DMS 273 (cell line): ENCODE results near the gene FAT1.
A peak's percentile ranks its signal among the peaks of the same experiment; 100 is the strongest.

ENCODE experiments used
- DNase-seq: peaks from one replicate; lab custom pipeline; 2025; ENCODE audit not compliant: unreplicated experiment; lab: John Stamatoyannopoulos, UW

The FAT1 gene

DNA sequence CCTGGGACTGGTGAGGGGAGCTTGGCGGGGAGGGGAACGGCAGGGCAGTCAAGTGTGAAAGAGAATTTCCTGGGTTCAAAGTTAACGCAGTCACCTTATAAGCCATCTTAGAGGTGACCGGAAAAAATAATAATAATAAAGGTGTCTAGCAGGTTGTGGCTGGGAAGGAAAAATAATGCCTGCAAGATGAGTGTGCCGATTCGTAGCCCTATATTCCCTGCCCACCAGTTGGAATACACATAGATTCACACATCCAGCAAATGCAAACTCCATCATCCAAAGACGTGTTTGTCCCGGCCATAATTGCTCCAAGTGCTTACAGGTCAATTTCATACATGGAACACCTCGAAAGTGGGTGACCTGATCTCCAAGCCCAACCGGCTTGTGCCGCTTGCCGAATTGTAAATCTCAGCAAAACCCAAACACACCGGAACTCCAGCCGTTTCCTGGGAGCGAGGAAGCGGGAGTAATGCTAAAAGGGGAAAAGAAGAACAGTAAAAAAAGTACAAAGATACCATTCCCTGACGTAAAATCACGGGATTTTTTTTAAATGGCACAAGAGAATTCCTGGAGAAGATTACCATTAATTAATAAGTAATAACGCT is 1.3 kb upstream of the FAT1 start:
- peak; percentile 57 for DNase-seq

DNA sequence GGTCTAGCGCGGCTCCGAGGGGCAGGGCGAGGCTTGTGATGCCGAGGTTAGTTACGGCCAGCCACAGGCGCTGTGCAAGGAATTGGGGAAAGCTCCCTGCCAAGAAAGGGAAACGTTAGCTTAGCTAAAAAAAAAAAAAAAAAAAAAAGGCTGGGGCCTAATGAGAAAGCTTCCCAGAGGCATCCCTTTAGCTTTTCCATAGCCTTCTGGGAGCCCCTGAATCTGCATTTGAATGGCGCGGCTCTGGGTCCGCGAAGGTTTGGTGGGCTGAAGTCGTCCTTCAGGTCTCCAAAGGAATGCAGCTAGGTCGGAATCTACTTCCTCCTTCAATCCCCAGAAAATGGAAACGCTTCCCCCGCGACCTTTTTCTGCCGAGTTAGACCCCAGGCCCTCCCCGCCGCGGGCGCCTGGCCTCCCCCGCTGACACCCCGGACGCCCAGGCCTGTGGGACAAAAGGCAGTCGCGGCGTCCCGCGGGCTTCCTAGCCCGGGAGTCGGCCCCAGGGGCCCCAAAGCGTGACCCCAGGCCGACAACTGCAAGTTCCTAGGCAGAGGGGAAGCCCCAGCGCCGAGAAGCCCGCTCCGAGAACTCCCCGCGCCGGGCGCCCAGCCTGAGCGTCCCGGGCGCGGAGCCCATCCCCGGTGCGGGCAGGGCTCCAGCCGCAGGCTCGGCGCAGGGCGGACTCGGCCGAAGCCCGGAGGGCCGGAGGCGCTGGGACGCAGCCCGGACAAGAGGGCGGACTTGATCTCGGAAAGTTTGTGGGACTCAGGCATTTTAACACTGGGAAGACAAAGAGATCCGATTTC is 605 bp upstream of the FAT1 start:
- peak; percentile 57 for DNase-seq

DNA sequence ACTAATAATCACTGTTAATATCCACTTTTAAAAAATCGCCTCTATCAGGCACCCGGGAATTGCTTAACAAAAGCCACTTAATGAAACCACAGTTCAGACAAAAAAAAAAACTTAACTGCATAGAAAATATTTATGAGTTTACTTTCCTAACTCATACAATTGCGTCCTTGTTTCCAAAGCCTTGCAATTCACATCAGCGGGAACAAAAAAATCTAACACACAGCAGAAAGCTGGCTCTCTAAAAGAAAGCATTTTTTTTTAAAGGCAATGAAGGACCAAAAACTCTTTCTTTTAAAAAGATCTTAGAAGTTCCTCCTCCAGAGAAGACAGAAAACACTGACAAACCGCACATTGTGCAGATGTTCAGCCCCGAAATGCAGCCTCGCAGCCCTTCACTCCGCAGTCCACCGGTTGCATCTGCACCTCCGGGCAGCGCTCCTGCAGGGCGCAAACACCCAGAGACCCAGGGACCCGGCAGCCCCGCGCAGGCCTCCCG is 812 bp downstream of the FAT1 start:
- no peak for DNase-seq

DNA sequence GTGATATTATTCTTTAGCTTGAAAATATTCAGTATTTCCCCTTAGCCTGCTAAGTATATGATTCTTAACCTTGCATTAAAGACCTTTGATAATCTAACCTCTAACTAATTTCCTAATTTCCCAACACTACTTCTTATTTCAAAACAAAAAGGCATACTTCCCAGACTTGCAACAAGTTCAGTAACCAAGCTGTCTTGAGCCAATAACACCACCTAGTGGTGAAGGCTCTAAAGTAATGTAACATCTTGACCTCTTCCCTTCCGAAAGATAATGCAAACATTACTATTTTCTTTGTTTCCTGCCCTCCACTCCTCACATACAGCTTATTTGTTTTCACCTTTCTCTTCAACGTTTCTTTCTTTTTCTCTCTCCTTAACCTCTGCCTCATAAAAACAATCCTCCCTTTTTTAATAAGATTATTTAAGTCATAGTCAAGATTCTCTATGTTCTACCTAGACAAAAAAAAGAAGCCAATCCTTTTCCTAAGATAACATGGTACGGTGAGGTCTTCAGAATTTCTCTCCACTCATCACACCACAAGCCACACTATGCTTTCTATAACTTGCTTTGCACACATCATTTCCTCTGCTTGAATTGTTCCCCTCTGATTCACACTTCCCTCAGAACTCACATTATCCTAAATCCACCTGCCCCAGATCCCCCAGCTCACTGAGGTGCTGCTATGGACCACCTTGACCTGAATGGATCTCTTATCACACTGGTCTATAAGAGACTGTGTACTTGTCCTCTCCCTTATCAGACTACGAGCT is 3.5 kb downstream of the FAT1 start:
- peak; percentile 67 for DNase-seq

DNA sequence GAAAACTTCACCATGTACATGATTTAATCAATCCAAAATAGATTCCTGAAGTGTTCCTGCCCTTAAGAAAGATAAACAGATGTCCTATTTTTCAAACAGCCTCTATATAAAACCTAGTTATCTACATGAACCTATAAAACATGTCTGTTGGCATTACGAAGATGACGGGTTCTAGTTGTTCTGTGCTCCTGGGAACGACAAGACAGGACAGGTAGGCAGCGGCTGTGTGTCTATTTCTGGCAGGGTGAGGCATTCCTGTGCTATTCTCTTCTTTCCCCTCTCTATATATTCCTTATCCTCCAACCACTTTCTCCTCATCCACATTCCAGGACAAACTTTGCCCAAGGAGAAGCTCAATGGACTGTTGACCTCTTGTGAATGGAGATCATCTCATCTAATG is 6.1 kb downstream of the FAT1 start:
- no peak for DNase-seq

DNA sequence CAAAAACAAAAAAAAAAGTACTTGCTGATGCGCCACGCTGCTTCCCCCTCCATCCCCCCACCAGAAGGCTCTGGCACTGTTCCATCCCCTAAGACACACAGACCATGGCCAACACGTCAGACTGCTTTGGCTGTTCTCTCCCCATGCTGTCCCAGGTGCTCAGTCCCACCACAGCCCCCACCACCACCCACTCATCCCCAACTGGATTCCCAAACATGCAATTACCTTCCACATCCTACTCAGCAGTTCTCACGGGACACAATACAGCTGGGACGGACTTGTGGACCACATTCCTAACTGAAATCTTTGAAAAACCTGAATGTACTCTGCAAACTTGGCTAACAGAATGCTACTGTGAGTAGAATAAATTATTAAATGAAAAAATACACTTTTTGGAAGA is 8.6 kb downstream of the FAT1 start:
- no peak for DNase-seq

DNA sequence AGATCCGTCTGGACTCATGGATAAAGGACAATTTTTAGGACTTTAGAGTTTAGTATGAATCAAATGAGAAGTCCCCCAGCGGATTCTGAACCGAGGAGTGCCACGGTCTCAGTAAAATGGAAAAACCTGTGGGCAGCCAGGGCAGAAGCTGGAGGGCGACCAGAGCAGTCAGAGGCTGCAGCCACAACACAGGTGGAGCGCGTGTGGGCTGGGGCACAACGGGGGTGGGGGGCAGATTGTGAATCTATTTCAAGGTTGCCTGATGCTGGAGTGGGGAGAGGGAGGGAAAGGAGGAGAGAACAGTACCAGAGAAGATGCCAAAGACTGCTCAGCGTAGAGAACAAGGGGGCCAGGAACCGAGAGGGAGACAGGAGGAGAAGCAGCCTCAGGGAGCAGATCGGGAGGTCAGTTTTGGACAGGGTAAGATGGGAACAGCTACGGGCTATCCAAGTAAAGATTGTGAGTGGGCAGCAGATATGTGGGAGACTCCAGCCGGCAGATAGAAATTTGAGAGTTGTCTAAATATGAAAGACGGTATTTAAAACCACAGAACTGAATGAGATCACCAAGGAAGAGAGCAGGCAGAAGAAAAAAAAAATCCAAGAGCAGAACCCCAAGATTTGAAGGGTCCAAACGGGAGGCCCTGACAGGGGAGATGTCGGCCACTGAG is 9.5 kb downstream of the FAT1 start:
- DNase-seq, result no peak

DNA sequence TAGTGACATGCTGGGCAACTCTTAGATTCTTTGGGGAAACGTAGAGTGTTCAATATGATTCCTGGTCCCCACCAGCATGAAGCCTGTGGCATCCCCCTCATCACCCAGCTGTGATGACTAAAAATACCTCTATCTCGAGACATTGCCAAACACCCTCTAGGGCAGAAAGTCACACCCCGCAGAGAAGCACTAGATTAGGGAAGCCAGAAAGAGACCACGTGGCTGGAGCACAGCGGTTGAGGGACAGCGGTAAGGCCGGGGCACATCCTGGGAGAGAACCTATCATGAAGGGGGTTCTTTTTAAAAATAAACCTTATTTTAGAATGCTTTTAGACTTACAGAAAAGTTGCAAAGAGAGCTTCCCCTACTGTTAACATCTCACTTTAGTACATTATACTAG is 11.0 kb downstream of the FAT1 start:
- no peak for DNase-seq

DNA sequence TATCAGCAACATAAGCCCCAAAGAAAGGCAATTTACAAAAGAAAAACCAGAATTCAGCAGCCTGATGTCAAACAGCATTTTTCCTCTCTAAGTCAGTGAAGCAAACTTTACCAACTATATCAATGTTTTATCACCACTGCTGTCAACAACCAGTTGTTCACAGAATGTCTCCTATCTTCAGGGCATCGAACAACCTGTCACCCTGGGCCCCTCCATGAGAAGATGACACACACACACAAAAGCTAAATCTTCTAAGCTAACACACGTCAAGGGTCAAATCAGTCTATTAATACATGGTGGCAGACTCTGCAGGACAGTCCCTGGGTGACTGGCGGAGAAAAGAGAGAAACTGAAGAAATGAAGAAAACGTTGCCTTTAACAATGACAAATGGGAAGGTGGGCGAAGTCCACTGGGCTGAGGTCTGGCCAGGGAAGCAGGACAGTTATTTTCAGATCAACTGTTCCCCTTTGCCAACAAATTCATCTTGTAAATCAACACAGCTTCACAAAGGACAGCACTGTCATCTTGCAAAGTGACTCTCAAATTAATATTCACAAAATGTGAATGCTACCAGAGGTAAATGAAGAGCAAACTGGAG is 13.0 kb downstream of the FAT1 start:
- DNase-seq, result no peak

DNA sequence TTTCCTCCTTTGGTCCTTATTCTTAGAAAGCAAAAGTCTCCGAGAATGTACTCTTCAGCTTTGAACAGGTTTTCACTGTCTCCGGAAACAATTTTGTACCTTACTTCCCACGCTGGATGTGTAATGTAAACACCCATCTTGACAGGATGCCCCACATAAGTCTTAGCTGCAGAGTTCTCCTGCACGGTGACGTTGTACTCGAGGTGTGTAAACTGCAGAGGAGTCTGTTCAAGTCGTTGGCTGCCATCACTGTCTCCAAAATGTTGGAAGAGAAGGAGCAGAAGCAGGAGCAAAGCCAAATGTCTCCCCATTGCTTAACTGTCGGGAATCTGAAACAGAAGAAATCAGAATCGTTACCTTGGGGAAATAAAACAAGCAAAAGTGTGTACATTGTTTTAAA is 14.1 kb downstream of the FAT1 start:
- DNase-seq, result no peak

DNA sequence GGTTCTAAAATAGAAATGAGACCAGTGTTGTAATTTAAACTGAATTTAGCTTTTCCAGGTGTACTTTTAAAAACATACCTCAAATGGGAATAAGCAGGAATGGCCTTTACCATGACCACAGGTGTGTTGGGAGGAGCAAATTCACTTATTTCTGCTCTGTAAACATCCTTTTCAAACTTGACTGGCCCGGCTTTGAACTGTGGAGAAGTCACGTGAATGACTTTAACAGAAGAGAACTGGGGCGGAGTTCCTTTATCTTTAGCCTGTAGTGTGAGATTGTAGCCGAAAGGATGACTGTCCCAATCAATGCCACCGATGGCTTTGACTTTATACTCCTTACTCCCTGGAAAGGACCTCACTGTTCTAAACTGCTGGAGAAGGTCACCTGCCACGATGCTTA is 15.1 kb downstream of the FAT1 start:
- no peak for DNase-seq

DNA sequence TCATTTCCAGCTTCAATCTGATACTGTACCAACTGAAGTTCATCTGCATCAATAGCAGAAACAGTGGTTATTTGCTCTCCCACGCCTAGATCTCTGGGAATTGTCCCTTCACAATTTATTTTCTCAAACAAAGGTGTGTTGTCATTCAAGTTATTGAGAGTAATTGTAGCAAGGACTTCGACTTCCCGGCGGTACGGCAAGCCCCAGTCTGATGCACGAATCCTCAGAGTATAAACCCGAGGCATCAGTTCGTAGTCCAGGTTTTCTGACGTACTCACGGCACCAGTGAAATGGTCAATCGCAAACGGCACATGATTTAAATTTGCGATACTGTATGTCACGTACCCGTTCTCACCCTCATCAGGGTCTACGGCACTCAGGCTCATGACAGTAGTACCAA is 15.7 kb downstream of the FAT1 start:
- DNase-seq, result no peak

DNA sequence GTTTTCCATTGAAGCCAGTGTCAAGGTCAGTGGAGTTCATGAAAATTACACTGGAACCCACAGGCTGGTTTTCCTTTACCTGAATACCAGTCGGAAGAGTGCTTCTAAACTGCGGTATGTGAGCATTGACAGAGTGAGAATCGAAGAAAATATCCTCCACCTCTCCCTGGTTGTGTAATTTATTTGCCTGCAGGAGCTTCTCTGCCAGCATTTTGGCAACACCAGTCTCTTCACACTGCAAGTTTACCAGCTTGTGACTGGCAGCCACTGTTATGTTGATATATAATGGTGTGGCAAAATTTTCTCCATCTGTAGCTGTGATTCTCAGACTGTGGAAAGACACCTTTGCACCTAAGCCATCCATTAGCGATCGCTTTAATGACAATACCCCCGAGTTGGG is 16.1 kb downstream of the FAT1 start:
- DNase-seq, result no peak

DNA sequence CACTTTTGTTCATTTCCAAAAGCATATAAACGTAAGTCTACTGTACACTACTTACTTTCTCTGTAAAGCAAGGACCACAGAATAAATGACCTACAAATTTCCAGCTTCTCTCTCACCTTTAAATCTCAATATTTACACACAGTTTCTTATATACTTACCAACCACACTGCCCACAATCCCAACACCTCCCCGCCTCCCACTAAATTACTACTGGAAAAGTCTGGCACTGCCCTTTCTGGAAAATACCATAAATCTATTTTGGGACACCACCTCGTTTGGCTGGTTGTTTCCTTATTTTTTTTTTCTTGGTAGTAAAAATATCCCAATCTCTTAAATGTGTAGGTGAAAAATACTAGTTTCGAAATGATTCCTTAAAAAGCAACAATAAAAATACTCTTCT is 19.6 kb downstream of the FAT1 start:
- DNase-seq, result no peak

DNA sequence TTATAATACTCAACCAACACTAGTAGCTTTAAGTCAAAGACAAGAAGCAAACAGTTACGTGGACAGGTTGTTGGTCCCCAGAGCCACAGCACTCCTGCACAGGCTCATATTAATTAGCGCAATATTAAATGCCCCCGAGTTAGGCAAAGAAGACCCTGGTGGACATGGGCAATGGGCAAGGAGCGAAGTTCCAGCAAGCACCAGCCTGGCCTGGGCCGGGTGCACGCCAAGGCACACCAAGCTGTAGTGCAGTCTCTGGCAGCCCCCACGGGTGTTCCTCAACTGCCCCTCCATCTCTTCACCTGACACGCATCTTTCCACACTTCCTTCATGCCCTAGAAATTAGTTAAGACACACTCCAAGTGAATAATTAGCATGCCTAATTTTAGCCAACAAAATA is 20.1 kb downstream of the FAT1 start:
- no peak for DNase-seq

DNA sequence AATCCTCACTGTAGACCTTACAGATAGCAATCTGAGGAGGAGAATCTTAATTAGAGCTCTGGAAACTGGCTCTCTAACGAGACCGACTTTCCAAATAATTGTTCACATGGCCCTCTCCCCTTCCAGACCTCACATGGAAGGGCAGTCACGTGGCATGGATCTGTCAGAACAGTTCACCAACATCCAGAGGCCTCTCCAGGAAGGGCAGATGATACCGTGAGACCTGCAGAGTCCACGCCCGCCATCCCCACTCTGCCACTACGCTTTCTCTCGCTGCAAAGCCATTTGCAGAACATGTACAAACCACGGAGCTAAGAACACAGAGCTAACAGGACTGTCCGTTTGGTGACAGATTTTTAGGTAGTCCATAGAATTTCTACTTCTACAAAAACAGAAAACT is 20.7 kb downstream of the FAT1 start:
- no peak for DNase-seq

DNA sequence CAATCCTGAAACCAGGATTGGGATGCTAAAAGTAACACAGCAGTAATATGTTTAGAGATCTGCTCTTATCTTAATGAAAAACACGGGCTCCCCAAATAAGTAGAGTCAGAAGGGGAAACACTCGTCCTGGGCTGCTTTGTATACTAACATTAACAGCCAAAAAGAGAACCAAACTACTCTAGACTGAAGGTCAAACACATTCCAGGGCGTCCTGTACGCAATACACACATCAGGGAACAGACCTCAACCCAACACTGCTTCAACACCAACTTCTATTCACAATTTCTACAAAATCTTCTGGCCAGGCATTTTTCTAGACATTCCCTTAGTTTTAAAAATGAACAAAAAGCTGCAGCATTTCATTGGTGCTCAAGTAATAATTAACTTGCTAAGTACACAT is 21.4 kb downstream of the FAT1 start:
- DNase-seq, result no peak

DNA sequence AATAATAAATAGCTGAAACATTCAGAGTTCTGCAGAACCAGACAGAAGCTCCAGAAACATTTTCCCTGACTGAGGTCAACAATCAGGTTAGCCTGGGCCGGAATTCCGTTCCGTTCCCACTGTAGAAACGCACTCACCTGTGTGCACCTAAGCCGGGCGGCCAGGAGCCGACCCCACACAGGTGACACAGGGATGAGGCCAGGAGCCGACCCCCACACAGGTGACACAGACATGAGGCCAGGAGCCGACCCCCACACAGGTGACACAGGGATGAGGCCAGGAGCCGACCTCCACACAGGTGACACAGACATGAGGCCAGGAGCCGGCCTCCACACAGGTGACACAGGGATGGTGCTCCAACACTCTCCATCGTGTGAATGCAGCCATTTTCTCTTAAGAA is 21.9 kb downstream of the FAT1 start:
- no peak for DNase-seq

DNA sequence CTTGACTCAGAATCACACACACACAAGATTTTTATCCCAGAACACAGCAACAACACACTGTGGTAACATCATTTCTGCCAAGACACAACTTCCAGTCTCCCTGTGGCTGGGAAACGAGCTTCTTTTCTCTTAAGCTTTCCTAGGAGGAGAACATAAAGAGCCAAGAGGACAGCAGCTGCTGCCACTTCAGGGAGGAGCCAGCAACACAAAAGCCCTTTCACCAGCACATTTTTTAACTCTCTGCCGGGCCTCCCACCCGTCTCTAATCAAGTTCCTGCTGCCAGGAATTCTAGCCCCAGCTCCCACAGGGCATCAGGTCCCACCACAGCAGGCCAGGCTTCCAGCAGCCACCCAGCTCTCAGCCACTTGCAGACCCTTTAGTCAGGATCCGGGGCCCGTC is 22.4 kb downstream of the FAT1 start:
- peak; percentile 13 for DNase-seq

DNA sequence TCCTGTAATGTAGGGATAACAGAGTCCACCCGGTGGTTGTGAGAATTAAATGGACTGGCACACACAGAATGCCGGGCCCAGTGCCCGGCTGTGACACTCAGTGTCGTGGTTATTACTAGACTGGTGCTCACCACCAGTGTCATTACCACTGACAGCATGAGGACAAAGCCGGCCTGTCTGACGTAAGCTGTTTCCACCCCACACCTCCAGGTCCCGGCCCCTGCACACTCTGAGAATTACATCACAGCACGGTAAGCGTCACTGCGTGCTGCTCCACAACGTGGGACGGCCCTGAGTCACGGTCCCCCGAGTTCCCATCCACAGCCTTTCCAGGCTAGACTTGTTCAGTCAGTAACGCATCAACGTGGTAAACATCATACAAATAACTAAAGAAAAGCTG is 22.9 kb downstream of the FAT1 start:
- DNase-seq, result no peak

DNA sequence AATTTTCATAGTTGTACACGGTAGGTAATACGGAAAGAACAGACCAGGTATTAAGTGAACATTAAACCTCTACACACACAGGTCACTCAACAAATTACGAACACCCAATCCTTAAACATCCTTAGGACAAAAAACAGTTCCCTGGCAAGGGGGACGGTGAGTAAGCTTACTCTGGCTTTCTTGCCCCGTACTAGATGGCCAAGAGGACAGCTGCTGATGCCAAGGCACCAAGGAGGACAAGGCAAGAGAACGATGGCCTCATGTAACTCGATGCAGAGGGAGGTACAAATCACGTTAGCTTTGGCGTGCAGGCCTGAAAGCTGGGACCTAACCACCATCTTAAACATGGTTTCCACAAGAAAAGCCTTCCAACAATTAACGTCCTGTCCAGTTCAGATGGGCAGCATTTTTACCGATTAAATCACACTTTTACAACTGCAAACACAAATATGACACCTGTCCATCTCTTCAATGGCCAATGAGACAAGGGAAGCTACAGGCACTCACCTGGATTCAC is 23.7 kb downstream of the FAT1 start:
- DNase-seq, result no peak
